GM21360 (cell line): ENCODE data around the gene CBLC.

Experiments
- ATAC-seq: cut with Tn5 transposase; IDR thresholded peaks from one replicate; pipeline ENCODE4 v1.9.1; 2021; ENCODE audit warnings: mild to moderate bottlenecking, moderate library complexity; ENCODE audit not compliant: unreplicated experiment

The CBLC gene

GRCh38 chr19:44794610-44795009 lies 16.9 kb downstream of the CBLC start:
- ATAC-seq = no peak

GRCh38 chr19:44795398-44795987 lies 17.8 kb downstream of the CBLC start:
- ATAC-seq = no peak

- no peak for ATAC-seq
These were observed 19.0 kb downstream of the CBLC start for GRCh38 chr19:44796701-44797115.

GRCh38 chr19:44799627-44800346 lies 22.1 kb downstream of the CBLC start:
- ATAC-seq = no peak

GRCh38 chr19:44800461-44800860 lies 22.8 kb downstream of the CBLC start:
- ATAC-seq = peak; percentile 76

GRCh38 chr19:44803442-44804428 lies 26.0 kb downstream of the CBLC start:
- ATAC-seq = no peak

GRCh38 chr19:44806291-44806690 lies 28.6 kb downstream of the CBLC start:
- ATAC-seq = no peak

- ATAC-seq = no peak
These were observed 29.5 kb downstream of the CBLC start for GRCh38 chr19:44807162-44807561.

GRCh38 chr19:44807652-44808462 lies 30.2 kb downstream of the CBLC start:
- ATAC-seq = no peak

- no peak for ATAC-seq
These were observed 31.0 kb downstream of the CBLC start, which contains the start of gene BCAM for GRCh38 chr19:44808463-44809371. BCAM (plus strand) TSS chr19:44809103; CDS start chr19:44809125, 22 bp downstream.

GRCh38 chr19:44809577-44810233 lies 32.0 kb downstream of the CBLC start:
- ATAC-seq = no peak

GRCh38 chr19:44810234-44811121 lies 32.8 kb downstream of the CBLC start:
- no peak for ATAC-seq

GRCh38 chr19:44811122-44811419 lies 33.4 kb downstream of the CBLC start:
- no peak for ATAC-seq

- ATAC-seq = no peak
These were observed 34.5 kb downstream of the CBLC start for GRCh38 chr19:44812142-44812718.

- no peak for ATAC-seq
These were observed 35.6 kb downstream of the CBLC start for GRCh38 chr19:44813070-44813840.

- no peak for ATAC-seq
These were observed 36.3 kb downstream of the CBLC start for GRCh38 chr19:44813841-44814470.

GRCh38 chr19:44814517-44814916 lies 36.8 kb downstream of the CBLC start:
- no peak for ATAC-seq
